CD4-positive, alpha-beta T cell treated with Interleukin-6 at 100 ng/mL for 8 hours (primary cell): ENCODE measurements around the gene ARHGAP12.
"Not testable (repeated sequence)": the region's sequence is repeated elsewhere in the genome, so short reads cannot be mapped to it uniquely, and the experiment has no call there.

ENCODE experiments used
- DNase-seq: peaks from one replicate; pipeline ENCODE4 v3.0.0-alpha.2; 2020; ENCODE audit warnings: mixed read lengths, low spot score

Gene ARHGAP12

GRCh38 chr10:31928549-31929260 lies at the start of gene ARHGAP12:
TSS of gene ARHGAP12 (minus strand) at chr10:31928831. CDS start at chr10:31908855, 19,976 bp downstream.
- DNase-seq: peak; percentile 80

GRCh38 chr10:31978156-31978483 lies 49.5 kb upstream of the ARHGAP12 start:
- DNase-seq: no peak

GRCh38 chr10:31977440-31978155 lies 49.0 kb upstream of the ARHGAP12 start:
- no peak for DNase-seq

GRCh38 chr10:31975157-31975765 lies 46.6 kb upstream of the ARHGAP12 start:
- no peak for DNase-seq

GRCh38 chr10:31974434-31975124 lies 45.9 kb upstream of the ARHGAP12 start:
- no peak for DNase-seq

- DNase-seq: no peak
Measured at GRCh38 chr10:31972519-31973041, 43.9 kb upstream of the ARHGAP12 start.

GRCh38 chr10:31969847-31970246 lies 41.2 kb upstream of the ARHGAP12 start:
- DNase-seq: not testable (repeated sequence)

GRCh38 chr10:31963589-31963980 lies 35.0 kb upstream of the ARHGAP12 start:
- DNase-seq: no peak

- DNase-seq: no peak
Measured at GRCh38 chr10:31962826-31963588, 34.4 kb upstream of the ARHGAP12 start.

GRCh38 chr10:31961277-31962074 lies 32.8 kb upstream of the ARHGAP12 start:
- DNase-seq: no peak

- no peak for DNase-seq
Measured at GRCh38 chr10:31959461-31960173, 31.0 kb upstream of the ARHGAP12 start.

- DNase-seq: no peak
Measured at GRCh38 chr10:31958856-31959255, 30.2 kb upstream of the ARHGAP12 start.

- no peak for DNase-seq
Measured at GRCh38 chr10:31956200-31956946, 27.7 kb upstream of the ARHGAP12 start.

GRCh38 chr10:31954410-31955191 lies 26.0 kb upstream of the ARHGAP12 start:
- DNase-seq: no peak

GRCh38 chr10:31953480-31953879 lies 24.8 kb upstream of the ARHGAP12 start:
- no peak for DNase-seq

GRCh38 chr10:31953080-31953479 lies 24.4 kb upstream of the ARHGAP12 start:
- no peak for DNase-seq

- DNase-seq: no peak
Measured at GRCh38 chr10:31952066-31952465, 23.4 kb upstream of the ARHGAP12 start.

GRCh38 chr10:31949266-31949665 lies 20.6 kb upstream of the ARHGAP12 start:
- no peak for DNase-seq

GRCh38 chr10:31948021-31948420 lies 19.4 kb upstream of the ARHGAP12 start:
- DNase-seq: no peak
